Gastrocnemius medialis (tissue), 4 donors: ENCODE measurements around the gene ACVR1. TPM values are rescaled to one million over a fixed set of nuclear protein-coding genes. Genes with fewer than 3 reads are reported as not detected.
A peak's percentile ranks its signal among the peaks of the same experiment; 100 is the strongest.

Source experiments
- ATAC-seq, 2 donors: fragments of 150-250 bp; one replicate each; pipeline ENCODE4 v1.9.1; 2016
- DNase-seq, 2 donors: peaks; one replicate each; pipeline ENCODE4 v3.0.0-alpha.2; 2019
- H3K27ac ChIP-seq, 4 donors: fragments of 200-600 bp; sonication (generic); 1 replicate in 1 of 4; 2 replicates in 3 of 4; pipeline ENCODE4 v1.5.1; 2016 to 2018; ENCODE audit warnings: mild to moderate bottlenecking in 2 of 4, moderate library complexity in 1 of 4
- H3K27me3 ChIP-seq, 3 donors: fragments of 200-600 bp; sonication (generic) in 2 of 3; 1 replicate in 1 of 3; 2 replicates in 2 of 3; pipeline versions ENCODE4 v1.5.1 to v1.6.0; 2016 to 2019; ENCODE audit warnings: mild to moderate bottlenecking in 1 of 3, moderate library complexity in 1 of 3
- H3K36me3 ChIP-seq, 2 donors: fragments of 200-600 bp; sonication (generic) in 1 of 2; one replicate each; pipeline ENCODE4 v1.5.1; 2017 to 2018
- H3K4me1 ChIP-seq, 2 donors: fragments of 200-600 bp; sonication (generic) in 1 of 2; one replicate each; pipeline ENCODE4 v1.5.1; 2016 to 2017; ENCODE audit warnings: mild to moderate bottlenecking in 2 of 2
- H3K4me3 ChIP-seq, 4 donors: fragments of 200-600 bp; sonication (generic) in 3 of 4; 1 replicate in 1 of 4; 2 replicates in 3 of 4; pipeline ENCODE4 v1.5.1; 2016 to 2019; ENCODE audit warnings: mild to moderate bottlenecking in 2 of 4
- H3K9me3 ChIP-seq, 3 donors: fragments of 200-600 bp; sonication (generic) in 2 of 3; 1 replicate in 1 of 3; 2 replicates in 2 of 3; pipeline ENCODE4 v1.5.1; 2016 to 2019
- POLR2A ChIP-seq, 2 donors: fragments of 450-650 bp; IDR thresholded peaks; one replicate each; pipeline ENCODE4 v1.6.1; 2017; ENCODE audit warnings: antibody characterized with exemption in 2 of 2, mild to moderate bottlenecking in 2 of 2, moderate library complexity in 2 of 2
- in situ Hi-C, 4 donors: fragments of 200-750 bp; cut with MboI; loops; one replicate each; pipeline versions ENCODE4 v1.15.0 to v1.8.0; 2017; ENCODE audit warnings: low sequenced_read_pairs in 4 of 4
- intact Hi-C: fragments of 100-400 bp; cut with DNase I; formaldehyde crosslinking; loops from one replicate; pipeline ENCODE4 v1.15.1; 2023; ENCODE audit warnings: low total_unique reads
- total RNA-seq, 4 donors: library from RNA; depleted of rRNA; stranded (reverse); fragments of >200 nt; gene quantifications; one replicate each; pipeline versions ENCODE4 v1.1.0 to v1.2.3, GENCODE V29; 2016
- TF ChIP-seq, protein P1 (sequence below), 5 experiments: fragments of 450-650 bp in 3 of 5; fragments of 200-600 bp in 2 of 5; sonication (generic) in 2 of 5; IDR thresholded peaks in 4 of 5; conservative IDR thresholded peaks in 1 of 5; 1 replicate in 4 of 5; 2 replicates in 1 of 5; pipeline ENCODE4 v1.5.1; 2016 to 2019; ENCODE audit warnings: antibody characterized with exemption in 5 of 5, mild to moderate bottlenecking in 3 of 5, moderate library complexity in 3 of 5

The ACVR1 gene
- total RNA-seq, 4 donors from 2014 or later, result 10.8 to 18.4 (median 12.2) TPM

DNA sequence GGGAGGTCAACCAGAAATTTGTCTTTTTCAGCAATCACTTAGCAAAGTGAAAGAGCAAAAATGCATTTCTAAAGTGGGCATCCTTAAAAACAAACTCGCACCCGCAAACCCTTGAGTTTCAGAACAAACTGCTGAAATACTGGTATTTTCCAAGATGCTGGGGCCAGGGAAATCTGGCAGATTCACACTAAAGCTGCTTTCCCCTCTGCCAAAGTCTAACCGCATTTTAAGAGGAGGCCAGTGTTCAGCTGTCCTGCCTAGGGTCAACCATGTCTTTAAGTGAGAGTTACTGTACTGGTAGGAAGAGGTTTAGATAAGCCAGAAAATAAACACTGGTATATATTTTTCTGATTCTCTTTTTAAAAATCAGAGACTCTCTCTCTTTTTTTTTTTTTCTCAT lies 55.9 kb downstream of the ACVR1 start:
- H3K4me1 ChIP-seq, result peaks cover 25 to 47% of the 10 kb centered on the region in 2 donors
- in situ Hi-C loops, result no loop called here
- intact Hi-C loops, result no loop called here
- H3K36me3 ChIP-seq, result peaks cover 0 to 11% of the 10 kb centered on the region in 2 donors
- peak overlapping the region; percentile 17 to 49 (median 37) for H3K27ac ChIP-seq
- no peaks in the 10 kb centered on the region for H3K9me3 ChIP-seq
- no peak for TF ChIP-seq POLR2A (IDR thresholded peaks at IDR 0.05)
- TF ChIP-seq, protein P1, sequence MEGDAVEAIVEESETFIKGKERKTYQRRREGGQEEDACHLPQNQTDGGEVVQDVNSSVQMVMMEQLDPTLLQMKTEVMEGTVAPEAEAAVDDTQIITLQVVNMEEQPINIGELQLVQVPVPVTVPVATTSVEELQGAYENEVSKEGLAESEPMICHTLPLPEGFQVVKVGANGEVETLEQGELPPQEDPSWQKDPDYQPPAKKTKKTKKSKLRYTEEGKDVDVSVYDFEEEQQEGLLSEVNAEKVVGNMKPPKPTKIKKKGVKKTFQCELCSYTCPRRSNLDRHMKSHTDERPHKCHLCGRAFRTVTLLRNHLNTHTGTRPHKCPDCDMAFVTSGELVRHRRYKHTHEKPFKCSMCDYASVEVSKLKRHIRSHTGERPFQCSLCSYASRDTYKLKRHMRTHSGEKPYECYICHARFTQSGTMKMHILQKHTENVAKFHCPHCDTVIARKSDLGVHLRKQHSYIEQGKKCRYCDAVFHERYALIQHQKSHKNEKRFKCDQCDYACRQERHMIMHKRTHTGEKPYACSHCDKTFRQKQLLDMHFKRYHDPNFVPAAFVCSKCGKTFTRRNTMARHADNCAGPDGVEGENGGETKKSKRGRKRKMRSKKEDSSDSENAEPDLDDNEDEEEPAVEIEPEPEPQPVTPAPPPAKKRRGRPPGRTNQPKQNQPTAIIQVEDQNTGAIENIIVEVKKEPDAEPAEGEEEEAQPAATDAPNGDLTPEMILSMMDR (IDR thresholded peaks at IDR 0.05 in 4 of 5, conservative IDR thresholded peaks at IDR 0.05 in 1 of 5), result no peak
- H3K27me3 ChIP-seq, result no peaks in the 10 kb centered on the region
- H3K4me3 ChIP-seq, result no peak overlapping the region
- no peak for DNase-seq
- peak; percentile 49 to 55 for ATAC-seq

DNA sequence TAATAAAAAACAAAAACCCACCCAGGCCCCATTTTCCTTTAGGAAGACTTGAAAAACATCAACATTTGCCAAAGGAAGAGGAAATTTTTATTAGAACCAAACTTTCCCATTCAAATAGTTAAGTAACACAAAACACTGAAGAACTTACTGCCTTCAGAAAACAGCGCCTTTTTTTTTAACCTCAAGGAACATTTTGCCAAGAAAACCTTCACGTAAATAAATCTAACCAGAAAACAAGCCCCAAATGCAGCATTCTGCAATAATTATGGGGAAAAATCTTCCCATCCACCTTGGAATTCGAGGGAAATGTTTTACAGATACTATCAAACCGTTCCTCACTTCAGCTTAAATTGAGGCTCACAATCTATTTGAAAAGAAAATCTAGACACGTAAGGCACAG lies 56.4 kb downstream of the ACVR1 start:
- DNase-seq (no peak), ATAC-seq (no peak)
- no peaks in the 10 kb centered on the region for H3K27me3 ChIP-seq
- H3K4me3 ChIP-seq, result no peak overlapping the region
- H3K9me3 ChIP-seq, result no peaks in the 10 kb centered on the region
- in situ Hi-C loops, result no loop called here
- peak overlapping the region; percentile 17 to 49 (median 37) for H3K27ac ChIP-seq
- TF ChIP-seq POLR2A (IDR thresholded peaks at IDR 0.05), result no peak
- TF ChIP-seq, protein P1 (IDR thresholded peaks at IDR 0.05 in 4 of 5, conservative IDR thresholded peaks at IDR 0.05 in 1 of 5), result no peak
- H3K36me3 ChIP-seq, result peaks cover 0 to 11% of the 10 kb centered on the region in 2 donors
- intact Hi-C loops, result no loop called here
- peaks cover 24 to 43% of the 10 kb centered on the region in 2 donors for H3K4me1 ChIP-seq

DNA sequence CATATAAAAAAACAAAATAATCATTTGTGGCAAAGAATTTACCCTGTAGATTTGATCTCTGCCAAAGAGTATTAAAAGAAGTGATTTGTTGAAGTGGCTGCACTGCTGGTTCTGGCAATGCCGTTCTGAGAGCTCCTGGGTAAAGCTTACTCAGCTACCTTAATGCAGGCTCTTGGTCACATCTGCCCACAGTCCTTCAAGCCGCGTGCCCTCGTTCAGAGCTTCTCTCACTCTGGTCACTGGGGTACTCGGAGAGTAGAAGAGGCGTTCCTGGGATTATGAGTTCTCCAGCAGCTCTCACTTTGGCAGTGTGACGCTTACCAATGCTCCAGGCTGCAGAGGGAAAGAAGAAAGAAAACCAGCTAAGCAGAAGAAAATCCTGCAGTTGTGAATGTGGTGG lies 57.9 kb downstream of the ACVR1 start:
- ATAC-seq (no peak), DNase-seq (no peak)
- in situ Hi-C loops, result no loop called here
- Histone ChIP-seq H3K27ac (no peak overlapping the region), H3K9me3 (no peaks in the 10 kb centered on the region), H3K36me3 (peaks cover 0 to 11% of the 10 kb centered on the region in 2 donors), H3K27me3 (no peaks in the 10 kb centered on the region), H3K4me3 (no peak overlapping the region), H3K4me1 (peaks cover 21 to 29% of the 10 kb centered on the region in 2 donors)
- no peak for TF ChIP-seq POLR2A (IDR thresholded peaks at IDR 0.05)
- TF ChIP-seq, protein P1 (IDR thresholded peaks at IDR 0.05 in 4 of 5, conservative IDR thresholded peaks at IDR 0.05 in 1 of 5), result no peak
- intact Hi-C loops, result no loop called here

DNA sequence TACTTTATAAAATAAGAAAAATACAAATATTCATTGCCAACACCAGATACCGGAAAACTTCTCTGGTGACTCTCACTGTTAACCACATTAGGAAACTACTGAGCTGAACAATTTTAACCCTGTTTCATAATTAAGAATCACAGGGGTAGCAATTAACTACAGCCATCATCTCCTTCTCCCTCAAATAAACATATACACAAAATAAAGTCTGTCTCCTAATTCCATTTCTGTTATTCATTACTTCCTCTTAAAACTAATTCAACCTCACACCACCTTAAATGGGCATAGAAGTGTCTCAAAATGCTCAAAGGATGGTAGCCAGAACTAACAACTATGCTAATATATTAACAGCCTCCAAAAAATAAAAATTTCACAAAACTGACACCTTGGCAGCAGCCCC lies 60.7 kb downstream of the ACVR1 start:
- TF ChIP-seq POLR2A (IDR thresholded peaks at IDR 0.05), result no peak
- TF ChIP-seq, protein P1 (IDR thresholded peaks at IDR 0.05 in 4 of 5, conservative IDR thresholded peaks at IDR 0.05 in 1 of 5), result no peak
- intact Hi-C loops (no loop called here), in situ Hi-C loops (no loop called here)
- Histone ChIP-seq H3K4me1 (peaks cover 0 to 9% of the 10 kb centered on the region in 2 donors), H3K9me3 (no peaks in the 10 kb centered on the region), H3K4me3 (no peak overlapping the region), H3K36me3 (peaks cover 0 to 17% of the 10 kb centered on the region in 2 donors), H3K27me3 (no peaks in the 10 kb centered on the region), H3K27ac (no peak overlapping the region)
- no peak for DNase-seq
- ATAC-seq, result no peak

DNA sequence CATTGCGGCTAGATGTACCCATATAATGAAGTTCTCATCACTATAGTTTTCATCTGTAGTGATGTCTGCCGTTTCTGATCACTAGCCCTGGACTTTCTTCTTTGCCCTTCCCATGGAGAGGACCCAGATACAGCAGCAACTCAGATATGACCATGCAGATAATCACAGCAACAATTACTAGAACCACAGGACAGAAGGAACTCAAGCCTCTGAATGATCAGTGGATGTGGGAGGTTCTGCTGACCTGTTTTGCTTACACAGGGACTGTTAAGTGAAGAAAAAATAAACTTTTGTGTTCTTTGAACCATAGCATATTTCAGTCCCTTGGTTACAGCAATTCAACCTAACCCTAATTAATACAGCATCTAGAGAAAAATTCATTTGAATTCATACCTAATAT lies 62.7 kb downstream of the ACVR1 start:
- ATAC-seq (no peak), DNase-seq (no peak)
- Histone ChIP-seq H3K4me3 (no peak overlapping the region), H3K4me1 (peaks cover 16 to 24% of the 10 kb centered on the region in 2 donors), H3K27me3 (no peaks in the 10 kb centered on the region), H3K36me3 (peaks cover 0 to 17% of the 10 kb centered on the region in 2 donors), H3K9me3 (no peaks in the 10 kb centered on the region), H3K27ac (no peak overlapping the region)
- in situ Hi-C loops, result no loop called here
- intact Hi-C loops, result no loop called here
- TF ChIP-seq, protein P1 (IDR thresholded peaks at IDR 0.05 in 4 of 5, conservative IDR thresholded peaks at IDR 0.05 in 1 of 5), result no peak
